MM.1S (cell line): Measurements from ENCODE around the gene TAS2R43.

Source experiments
- DNase-seq: peaks from one replicate; pipeline ENCODE4 v3.0.0-alpha.2; 2015
- H2AFZ ChIP-seq: fragments of 300-600 bp; sonication (generic); 2 replicates; pipeline ENCODE4 v1.6.0; 2016; ENCODE audit warnings: antibody characterized with exemption, low read length
- H3F3A ChIP-seq: fragments of 300-600 bp; sonication (generic); 2 replicates; pipeline ENCODE4 v1.6.1; 2016; ENCODE audit warnings: mild to moderate bottlenecking, antibody characterized with exemption, low read length, moderate library complexity, mixed read lengths; ENCODE audit not compliant: insufficient read depth
- H3K27ac ChIP-seq: fragments of 300-600 bp; sonication (generic); 2 replicates; pipeline ENCODE4 v1.5.1; 2016; ENCODE audit warnings: mild to moderate bottlenecking, low read length
- H3K27me3 ChIP-seq: fragments of 300-600 bp; sonication (generic); replicated peaks from 2 replicates; pipeline ENCODE4 v1.6.0; 2016; ENCODE audit warnings: low read length; ENCODE audit not compliant: insufficient read depth
- H3K36me3 ChIP-seq: fragments of 300-600 bp; sonication (generic); replicated peaks from 2 replicates; pipeline ENCODE4 v1.6.1; 2016; ENCODE audit warnings: mild to moderate bottlenecking, low read length, mixed read lengths; ENCODE audit not compliant: insufficient read depth
- H3K4me1 ChIP-seq: fragments of 300-600 bp; sonication (generic); 2 replicates; pipeline ENCODE4 v1.6.1; 2016; ENCODE audit warnings: low read length, mixed read lengths
- H3K4me2 ChIP-seq: fragments of 300-600 bp; sonication (generic); 2 replicates; pipeline ENCODE4 v1.6.0; 2016; ENCODE audit warnings: low read depth, low read length
- H3K4me3 ChIP-seq: fragments of 300-600 bp; sonication (generic); 2 replicates; pipeline ENCODE4 v1.5.1; 2016; ENCODE audit warnings: low read length, mixed read lengths
- H3K79me2 ChIP-seq: fragments of 300-600 bp; sonication (generic); 2 replicates; pipeline ENCODE4 v1.6.1; 2016; ENCODE audit warnings: mixed run types, low read length, mixed read lengths
- H3K9ac ChIP-seq: fragments of 300-600 bp; sonication (generic); 2 replicates; pipeline ENCODE4 v1.6.1; 2016; ENCODE audit warnings: low read length, mixed read lengths
- H3K9me2 ChIP-seq: fragments of 300-600 bp; sonication (generic); replicated peaks from 2 replicates; pipeline ENCODE4 v1.6.1; 2016; ENCODE audit warnings: mild to moderate bottlenecking, low read length, mixed read lengths; ENCODE audit not compliant: insufficient read depth
- H3K9me3 ChIP-seq: fragments of 300-600 bp; sonication (generic); replicated peaks from 2 replicates; pipeline ENCODE4 v1.6.1; 2016; ENCODE audit warnings: mild to moderate bottlenecking, low read length, mixed read lengths; ENCODE audit not compliant: insufficient read depth
- H4K20me1 ChIP-seq: fragments of 300-600 bp; sonication (generic); 2 replicates; pipeline ENCODE4 v1.6.1; 2016; ENCODE audit warnings: mild to moderate bottlenecking, low read length, moderate library complexity, mixed read lengths; ENCODE audit not compliant: insufficient read depth
- CTCF ChIP-seq: fragments of 300-600 bp; sonication (generic); IDR thresholded peaks from 2 replicates; pipeline ENCODE4 v1.5.1; 2016; ENCODE audit warnings: antibody characterized with exemption, low read length, mixed read lengths
- EZH2 ChIP-seq: fragments of 300-600 bp; sonication (generic); optimal IDR thresholded peaks from 2 replicates; pipeline ENCODE3; 2017; ENCODE audit warnings: low read depth, mild to moderate bottlenecking, antibody characterized with exemption, low read length, mixed read lengths
- EZH2phosphoT487 ChIP-seq: fragments of 300-600 bp; sonication (generic); IDR thresholded peaks from 2 replicates; pipeline ENCODE4 v1.6.1; 2018; ENCODE audit warnings: antibody characterized with exemption, low read length

Gene TAS2R43

GRCh38 chr12:11092128-11092527 lies at the start of gene TAS2R43:
Gene TAS2R43, minus strand, starts transcription at chr12:11092313. Its CDS starts 84 bp downstream, at chr12:11092229.
- no peak within 1 kb of the TSS for H3K4me3 ChIP-seq
- H3K36me3 ChIP-seq: no peaks in the 10 kb centered on the region
- TF ChIP-seq EZH2 (no peak), EZH2phosphoT487 (no peak), CTCF (no peak)

GRCh38 chr12:11136075-11136474 lies 44.0 kb upstream of the TAS2R43 start:
- Histone ChIP-seq H3K79me2 (peaks cover 59% of the 10 kb centered on the region), H3K4me3 (no peak overlapping the region), H3K27ac (no peak overlapping the region), H3F3A (no peaks in the 10 kb centered on the region), H3K36me3 (0 out of 2 replicates have a peak, but pooled peaks cover 3% of the 10 kb centered on the region), H2AFZ (no peak overlapping the region), H3K4me1 (no peaks in the 10 kb centered on the region), H3K9me2 (no peaks in the 10 kb centered on the region), H3K9ac (no peak overlapping the region), H3K9me3 (no peaks in the 10 kb centered on the region), H3K27me3 (no peaks in the 10 kb centered on the region), H4K20me1 (peaks cover 3% of the 10 kb centered on the region; the same call in 1 of the 2 replicates), H3K4me2 (no peak overlapping the region)
- TF ChIP-seq EZH2: no peak
- DNase-seq: no peak

More at GRCh38 chr12:11092128-11092527, at the start of gene TAS2R43:
- no peaks in the 10 kb centered on the region for H3K4me1 ChIP-seq
- no peak within 1 kb of the TSS for H3K9ac ChIP-seq
- no peak within 1 kb of the TSS for H3K4me2 ChIP-seq
- H4K20me1 ChIP-seq: no peaks in the 10 kb centered on the region
- no peaks in the 10 kb centered on the region for H3K27me3 ChIP-seq
- no peaks in the 10 kb centered on the region for H3K9me2 ChIP-seq
- no peaks in the 10 kb centered on the region for H3K9me3 ChIP-seq
- H3K79me2 ChIP-seq: no peaks in the 10 kb centered on the region
- DNase-seq: no peak
- H2AFZ ChIP-seq: no peak within 1 kb of the TSS
- H3K27ac ChIP-seq: no peak within 1 kb of the TSS
- H3F3A ChIP-seq: no peaks in the 10 kb centered on the region

GRCh38 chr12:11134305-11134704 lies 42.2 kb upstream of the TAS2R43 start, which contains the start of gene TAS2R30:
Gene TAS2R30, minus strand, starts transcription at chr12:11134644. Its CDS starts 400 bp downstream, at chr12:11134244.
- no peak for DNase-seq
- TF ChIP-seq CTCF (no peak), EZH2 (no peak), EZH2phosphoT487 (no peak)

GRCh38 chr12:11133816-11134215 lies 41.7 kb upstream of the TAS2R43 start:
- no peak for DNase-seq
- Histone ChIP-seq H3K79me2 (peaks cover 62% of the 10 kb centered on the region), H4K20me1 (no peaks in the 10 kb centered on the region), H3K27me3 (no peaks in the 10 kb centered on the region), H3K36me3 (no peaks in the 10 kb centered on the region), H3K27ac (no peak overlapping the region), H3F3A (no peaks in the 10 kb centered on the region), H3K4me1 (no peaks in the 10 kb centered on the region), H3K4me3 (no peak overlapping the region), H3K9me3 (no peaks in the 10 kb centered on the region), H3K9me2 (no peaks in the 10 kb centered on the region), H2AFZ (no peak overlapping the region), H3K9ac (no peak overlapping the region), H3K4me2 (no peak overlapping the region)
- TF ChIP-seq EZH2phosphoT487 (no peak), EZH2 (no peak), CTCF (no peak)

More at GRCh38 chr12:11134305-11134704, 42.2 kb upstream of the TAS2R43 start, which contains the start of gene TAS2R30:
- Histone ChIP-seq H4K20me1 (no peaks in the 10 kb centered on the region), H3K27me3 (no peaks in the 10 kb centered on the region), H3K9me3 (no peaks in the 10 kb centered on the region), H3K4me1 (no peaks in the 10 kb centered on the region), H3K36me3 (no peaks in the 10 kb centered on the region), H3K9me2 (no peaks in the 10 kb centered on the region), H3K4me3 (no peak within 1 kb of the TSS), H3K4me2 (no peak within 1 kb of the TSS), H3K79me2 (peaks cover 58% of the 10 kb centered on the region), H3F3A (no peaks in the 10 kb centered on the region), H2AFZ (no peak within 1 kb of the TSS), H3K9ac (no peak within 1 kb of the TSS), H3K27ac (no peak within 1 kb of the TSS)
